PC-3 (cell line): ENCODE data around the gene PPP1R14C.

Experiments
- CTCF ChIP-seq: fragments of 300-600 bp; sonication (generic); conservative IDR thresholded peaks from 2 replicates; pipeline ENCODE4 v1.5.1; 2017; ENCODE audit warnings: antibody characterized with exemption, low read depth, mild to moderate bottlenecking, low read length
- EZH2 ChIP-seq: fragments of 300-600 bp; sonication (generic); IDR thresholded peaks from one replicate; pipeline ENCODE4 v1.6.1; 2017; ENCODE audit warnings: antibody characterized with exemption, mild to moderate bottlenecking, low read length; ENCODE audit not compliant: unreplicated experiment
- EZH2phosphoT487 ChIP-seq: fragments of 300-600 bp; sonication (generic); IDR thresholded peaks from 2 replicates; pipeline ENCODE4 v1.6.1; 2018; ENCODE audit warnings: mild to moderate bottlenecking, antibody characterized with exemption, low read length, borderline replicate concordance

DNA sequence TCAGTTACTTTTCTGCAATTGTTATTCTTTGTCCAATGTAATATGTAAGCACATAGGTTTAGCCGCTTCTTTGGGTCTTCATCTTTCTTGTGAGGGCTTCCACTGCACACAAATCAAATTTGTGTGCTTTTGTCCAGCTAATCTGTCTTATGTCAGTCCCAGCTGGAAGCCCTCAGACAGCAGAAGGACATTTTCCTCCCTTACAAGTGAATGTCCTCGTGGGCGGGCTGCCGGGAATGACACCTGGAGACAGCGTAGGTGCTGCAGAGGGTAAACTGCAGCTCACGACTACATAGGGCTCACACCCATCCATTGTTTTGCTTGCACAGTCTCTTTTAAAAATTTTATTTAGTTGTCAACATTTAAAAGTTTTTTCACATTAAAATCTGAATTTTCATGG, 24.6 kb upstream of the PPP1R14C start:
- no peak for TF ChIP-seq CTCF
- TF ChIP-seq EZH2phosphoT487 = no peak
- no peak for TF ChIP-seq EZH2
